ENCODE measurements around the gene SGK2.

Gene SGK2

DNA sequence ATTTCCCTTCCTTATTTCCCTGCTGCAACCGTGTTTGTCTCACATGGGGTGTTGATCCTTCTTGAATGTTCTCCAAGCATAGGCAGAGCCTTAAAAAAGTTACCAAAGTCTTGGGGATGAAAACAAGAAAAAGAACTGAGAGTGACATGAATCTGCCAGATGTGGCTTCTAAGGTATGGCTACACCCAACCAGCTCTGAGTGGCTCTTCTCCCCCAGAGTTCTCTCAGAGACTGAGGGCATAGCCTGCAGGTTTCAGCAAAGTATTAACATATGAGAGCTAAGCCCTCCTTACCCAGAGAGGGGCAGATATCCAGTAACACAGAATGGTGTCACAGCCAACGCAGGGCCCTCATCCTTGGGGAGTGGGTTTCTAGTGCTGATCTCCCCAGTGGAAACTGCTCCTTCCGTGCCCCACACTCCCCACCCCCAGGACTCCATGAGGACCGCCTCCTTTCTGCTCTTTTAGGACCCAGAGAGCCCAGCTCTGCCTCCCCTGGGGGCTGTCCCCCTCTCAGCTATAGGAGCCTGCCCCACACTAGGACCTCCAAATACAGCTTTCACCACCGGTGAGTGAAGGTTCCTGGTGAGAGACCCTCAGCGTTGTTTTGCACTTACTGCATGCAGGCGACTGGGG lies 23.3 kb upstream of the SGK2 start:
- H3K4me3 ChIP-seq (ENCODE audit: low read length), result no peak overlapping the region
- TF ChIP-seq, protein P1, sequence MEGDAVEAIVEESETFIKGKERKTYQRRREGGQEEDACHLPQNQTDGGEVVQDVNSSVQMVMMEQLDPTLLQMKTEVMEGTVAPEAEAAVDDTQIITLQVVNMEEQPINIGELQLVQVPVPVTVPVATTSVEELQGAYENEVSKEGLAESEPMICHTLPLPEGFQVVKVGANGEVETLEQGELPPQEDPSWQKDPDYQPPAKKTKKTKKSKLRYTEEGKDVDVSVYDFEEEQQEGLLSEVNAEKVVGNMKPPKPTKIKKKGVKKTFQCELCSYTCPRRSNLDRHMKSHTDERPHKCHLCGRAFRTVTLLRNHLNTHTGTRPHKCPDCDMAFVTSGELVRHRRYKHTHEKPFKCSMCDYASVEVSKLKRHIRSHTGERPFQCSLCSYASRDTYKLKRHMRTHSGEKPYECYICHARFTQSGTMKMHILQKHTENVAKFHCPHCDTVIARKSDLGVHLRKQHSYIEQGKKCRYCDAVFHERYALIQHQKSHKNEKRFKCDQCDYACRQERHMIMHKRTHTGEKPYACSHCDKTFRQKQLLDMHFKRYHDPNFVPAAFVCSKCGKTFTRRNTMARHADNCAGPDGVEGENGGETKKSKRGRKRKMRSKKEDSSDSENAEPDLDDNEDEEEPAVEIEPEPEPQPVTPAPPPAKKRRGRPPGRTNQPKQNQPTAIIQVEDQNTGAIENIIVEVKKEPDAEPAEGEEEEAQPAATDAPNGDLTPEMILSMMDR (IDR thresholded peaks at IDR 0.05; ENCODE audit: insufficient read depth, low read depth, low read length, missing control alignments), result no peak
- no peak for DNase-seq (ENCODE audit: low read depth)

GRCh38 chr20:43536041-43536816 lies 22.6 kb upstream of the SGK2 start:
- no peak overlapping the region for H3K4me3 ChIP-seq (ENCODE audit: low read length)
- TF ChIP-seq, protein P1 (IDR thresholded peaks at IDR 0.05; ENCODE audit: insufficient read depth, low read depth, low read length, missing control alignments), result no peak
- no peak for DNase-seq (ENCODE audit: low read depth)

DNA sequence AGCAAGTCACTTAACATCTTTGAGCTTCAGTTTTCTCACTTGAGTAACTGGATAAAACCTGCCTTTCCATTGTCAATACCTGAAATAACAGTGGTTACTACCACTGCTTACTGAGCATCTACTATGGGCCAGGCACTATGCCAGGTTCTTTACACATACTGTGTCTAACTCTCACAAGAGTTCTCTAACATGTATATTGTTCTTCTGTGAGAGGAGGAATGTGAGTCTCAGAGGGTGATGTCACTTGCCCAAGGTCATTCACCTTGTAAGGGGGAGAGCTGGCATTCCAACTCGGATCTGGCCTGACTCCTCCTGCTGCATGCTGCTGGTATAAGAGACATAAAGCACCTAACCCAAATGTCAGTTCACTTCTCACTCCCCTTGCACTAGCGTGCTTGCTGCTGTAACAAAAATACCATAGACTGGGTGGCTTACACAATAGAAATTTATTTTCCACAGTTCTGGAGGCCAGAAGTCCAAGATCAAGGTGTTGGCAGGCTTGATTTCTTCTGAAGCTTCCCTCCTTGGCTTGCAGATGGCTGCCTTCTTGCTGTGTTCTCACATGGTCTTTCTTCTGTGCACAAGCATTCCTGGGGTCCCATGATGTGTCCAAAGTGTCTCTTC lies 21.9 kb upstream of the SGK2 start:
- TF ChIP-seq, protein P1 (IDR thresholded peaks at IDR 0.05; ENCODE audit: insufficient read depth, low read depth, low read length, missing control alignments), result no peak
- no peak overlapping the region for H3K4me3 ChIP-seq (ENCODE audit: low read length)
- DNase-seq (ENCODE audit: low read depth), result peak; percentile 24

- peak; percentile 58 for DNase-seq (ENCODE audit: low read depth)
These were observed 20.6 kb upstream of the SGK2 start for GRCh38 chr20:43537921-43538877.

GRCh38 chr20:43538878-43539700 lies 19.7 kb upstream of the SGK2 start:
- no peak for DNase-seq (ENCODE audit: low read depth)
- TF ChIP-seq, protein P1 (IDR thresholded peaks at IDR 0.05; ENCODE audit: insufficient read depth, low read depth, low read length, missing control alignments), result no peak
- no peak overlapping the region for H3K4me3 ChIP-seq (ENCODE audit: low read length)

More at GRCh38 chr20:43537921-43538877, 20.6 kb upstream of the SGK2 start:
- no peak overlapping the region for H3K4me3 ChIP-seq (ENCODE audit: low read length)
- TF ChIP-seq, protein P1 (IDR thresholded peaks at IDR 0.05; ENCODE audit: insufficient read depth, low read depth, low read length, missing control alignments), result peak; percentile 99
